HepG2 (cell line): ENCODE results near the gene ITK. TPM values are rescaled to one million over a fixed set of nuclear protein-coding genes. Genes with fewer than 3 reads are reported as not detected.
A peak's percentile ranks its signal among the peaks of the same experiment; 100 is the strongest.

ENCODE experiments used
- AGO1 ChIP-seq: fragments of 200-400 bp; formaldehyde crosslinking; IDR thresholded peaks from 2 replicates; pipeline ENCODE4 v1.6.1; 2017; ENCODE audit warnings: mild to moderate bottlenecking, low read depth, low read length, moderate library complexity; ENCODE audit not compliant: poor library complexity, severe bottlenecking
- ARNT ChIP-seq: fragments of 450-650 bp; IDR thresholded peaks from 2 replicates; pipeline ENCODE4 v1.6.1; 2017
- FOXK1 ChIP-seq: sonication (generic); formaldehyde crosslinking; IDR thresholded peaks from 2 replicates; pipeline ENCODE4 v1.4.0; 2020; ENCODE audit warnings: low read depth, missing genetic modification reagents, borderline replicate concordance
- NCOA1 ChIP-seq: sonication (generic); formaldehyde crosslinking; IDR thresholded peaks from 2 replicates; pipeline ENCODE4 v1.9.0; 2021; ENCODE audit warnings: missing genetic modification reagents
- PHF8 ChIP-seq: sonication (generic); formaldehyde crosslinking; IDR thresholded peaks from 2 replicates; pipeline ENCODE4 v1.5.0; 2020; ENCODE audit warnings: missing genetic modification reagents
- SNAPC2 ChIP-seq: sonication (generic); formaldehyde crosslinking; IDR thresholded peaks from 2 replicates; pipeline ENCODE4 v1.8.1; 2022; ENCODE audit warnings: mild to moderate bottlenecking, missing genetic modification reagents
- ZBED4 ChIP-seq: sonication (generic); formaldehyde crosslinking; IDR thresholded peaks from 2 replicates; pipeline ENCODE4 v1.4.0; 2020; ENCODE audit warnings: missing genetic modification reagents, borderline replicate concordance
- ZFP1 ChIP-seq: IDR thresholded peaks from 2 replicates; pipeline ENCODE4 v1.6.1; 2016
- ZFP36L1 ChIP-seq: sonication (generic); formaldehyde crosslinking; IDR thresholded peaks from 2 replicates; pipeline ENCODE4 v1.8.0; 2022; ENCODE audit warnings: mild to moderate bottlenecking, missing genetic modification reagents, moderate library complexity
- ZNF124 ChIP-seq: sonication (generic); formaldehyde crosslinking; IDR thresholded peaks from 2 replicates; pipeline ENCODE4 v1.4.0; 2020; ENCODE audit warnings: missing genetic modification reagents
- ZNF256 ChIP-seq: sonication (generic); formaldehyde crosslinking; conservative IDR thresholded peaks from 2 replicates; pipeline ENCODE4 v1.4.0; 2020; ENCODE audit warnings: missing genetic modification reagents
- ZNF496 ChIP-seq: sonication (generic); formaldehyde crosslinking; IDR thresholded peaks from 2 replicates; pipeline ENCODE4 v1.8.1; 2023; ENCODE audit warnings: mild to moderate bottlenecking, moderate library complexity, missing genetic modification reagents; ENCODE audit not compliant: insufficient replicate concordance
- ZNF691 ChIP-seq: sonication (generic); formaldehyde crosslinking; IDR thresholded peaks from 2 replicates; pipeline ENCODE4 v1.4.0; 2020; ENCODE audit warnings: missing genetic modification reagents, low read depth, mild to moderate bottlenecking, borderline replicate concordance
- polyA plus RNA-seq, 8 experiments: library from polyadenylated mRNA; depleted of rRNA in 3 of 8; stranded (reverse) in 7 of 8; unstranded in 1 of 8; fragments of >200 nt; fragmentation: Illumina TruSeq in 4 of 8; extraction: Trizol in 4 of 8; gene quantifications; 2 replicates each; pipeline versions ENCODE4 v1.2.1 to v1.2.3, GENCODE V29; 2011 to 2016; ENCODE audit warnings: low read depth in 4 of 8, missing spikeins in 1 of 8, mixed read lengths in 1 of 8; ENCODE audit not compliant: insufficient read depth in 1 of 8
- total RNA-seq, 5 experiments: library from RNA; depleted of rRNA; stranded (reverse); fragments of >200 nt; fragmentation: Illumina TruSeq; extraction: Trizol; gene quantifications; 2 replicates each; pipeline ENCODE4 v1.2.3, GENCODE V29; 2016; ENCODE audit warnings: low read depth in 1 of 5
- TF ChIP-seq, protein P1 (sequence below): sonication (generic); formaldehyde crosslinking; IDR thresholded peaks from 2 replicates; pipeline ENCODE4 v1.4.0; 2020; ENCODE audit warnings: missing genetic modification reagents, borderline replicate concordance
- TF ChIP-seq, protein P2 (sequence below): sonication (generic); formaldehyde crosslinking; IDR thresholded peaks from 2 replicates; pipeline ENCODE4 v1.4.0; 2020; ENCODE audit warnings: missing genetic modification reagents

ITK gene
- total and polyA plus RNA-seq, 2 of the 13 experiments (the other 11 are each of a cell fraction or from before 2014, with no cell fraction given): 0.01 TPM; not detected in 1

DNA sequence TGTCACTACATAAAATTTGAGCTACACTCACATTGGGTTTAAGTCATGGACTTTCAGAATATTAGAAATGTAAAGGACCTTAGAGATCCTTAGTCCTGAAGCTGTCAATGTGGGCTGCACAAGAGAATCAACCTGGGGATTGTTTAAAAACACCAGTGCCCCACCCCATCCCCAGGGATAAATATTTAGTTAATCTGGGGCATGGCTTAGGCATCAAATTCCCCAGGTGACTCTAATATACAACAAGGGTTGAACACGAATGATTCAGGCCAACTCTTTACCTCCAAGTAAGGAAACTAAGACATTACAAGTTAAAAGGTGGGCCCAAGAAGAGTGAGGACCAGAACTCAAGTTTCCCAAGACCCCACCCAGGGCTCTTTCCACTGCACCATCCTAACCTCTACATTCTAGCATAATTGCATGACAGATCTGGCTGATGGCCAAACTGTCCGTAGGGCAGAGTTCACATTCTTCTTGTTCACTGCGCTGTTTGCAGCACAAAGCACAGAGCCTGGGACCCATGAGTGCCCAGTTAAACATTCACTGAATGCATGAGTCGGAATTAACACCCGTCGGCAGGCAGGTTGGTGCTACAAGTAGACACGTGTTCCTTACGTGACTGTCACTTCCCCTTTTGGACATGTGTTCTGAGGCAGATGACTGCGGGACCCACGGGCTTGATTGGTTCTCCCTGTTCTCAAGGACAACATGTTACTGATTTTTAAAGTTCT is 110.5 kb downstream of the ITK start (continued):
- TF ChIP-seq NCOA1 (CRISPR knock-in tag) (no peak), SNAPC2 (CRISPR knock-in tag) (peak; percentile 93), ARNT (no peak), ZNF496 (CRISPR knock-in tag) (no peak), ZNF124 (CRISPR knock-in tag) (peak; percentile 84; the same call in 1 of the 2 replicates), PHF8 (0 out of 2 replicates have a peak, but pooled peaks have one; percentile 26), ZNF691 (peak; percentile 83; the same call in 1 of the 2 replicates), ZBED4 (CRISPR knock-in tag) (peak; percentile 63; the same call in 1 of the 2 replicates), ZFP36L1 (peak; percentile 92; the same call in 1 of the 2 replicates), ZFP1 (peak; percentile 94), FOXK1 (CRISPR knock-in tag) (peak; percentile 91; the same call in 1 of the 2 replicates), AGO1 (no peak), ZNF256 (CRISPR knock-in tag) (no peak)
- TF ChIP-seq, protein P1, sequence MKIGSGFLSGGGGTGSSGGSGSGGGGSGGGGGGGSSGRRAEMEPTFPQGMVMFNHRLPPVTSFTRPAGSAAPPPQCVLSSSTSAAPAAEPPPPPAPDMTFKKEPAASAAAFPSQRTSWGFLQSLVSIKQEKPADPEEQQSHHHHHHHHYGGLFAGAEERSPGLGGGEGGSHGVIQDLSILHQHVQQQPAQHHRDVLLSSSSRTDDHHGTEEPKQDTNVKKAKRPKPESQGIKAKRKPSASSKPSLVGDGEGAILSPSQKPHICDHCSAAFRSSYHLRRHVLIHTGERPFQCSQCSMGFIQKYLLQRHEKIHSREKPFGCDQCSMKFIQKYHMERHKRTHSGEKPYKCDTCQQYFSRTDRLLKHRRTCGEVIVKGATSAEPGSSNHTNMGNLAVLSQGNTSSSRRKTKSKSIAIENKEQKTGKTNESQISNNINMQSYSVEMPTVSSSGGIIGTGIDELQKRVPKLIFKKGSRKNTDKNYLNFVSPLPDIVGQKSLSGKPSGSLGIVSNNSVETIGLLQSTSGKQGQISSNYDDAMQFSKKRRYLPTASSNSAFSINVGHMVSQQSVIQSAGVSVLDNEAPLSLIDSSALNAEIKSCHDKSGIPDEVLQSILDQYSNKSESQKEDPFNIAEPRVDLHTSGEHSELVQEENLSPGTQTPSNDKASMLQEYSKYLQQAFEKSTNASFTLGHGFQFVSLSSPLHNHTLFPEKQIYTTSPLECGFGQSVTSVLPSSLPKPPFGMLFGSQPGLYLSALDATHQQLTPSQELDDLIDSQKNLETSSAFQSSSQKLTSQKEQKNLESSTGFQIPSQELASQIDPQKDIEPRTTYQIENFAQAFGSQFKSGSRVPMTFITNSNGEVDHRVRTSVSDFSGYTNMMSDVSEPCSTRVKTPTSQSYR: peak; percentile 30; the same call in 1 of the 2 replicates
- TF ChIP-seq, protein P2, sequence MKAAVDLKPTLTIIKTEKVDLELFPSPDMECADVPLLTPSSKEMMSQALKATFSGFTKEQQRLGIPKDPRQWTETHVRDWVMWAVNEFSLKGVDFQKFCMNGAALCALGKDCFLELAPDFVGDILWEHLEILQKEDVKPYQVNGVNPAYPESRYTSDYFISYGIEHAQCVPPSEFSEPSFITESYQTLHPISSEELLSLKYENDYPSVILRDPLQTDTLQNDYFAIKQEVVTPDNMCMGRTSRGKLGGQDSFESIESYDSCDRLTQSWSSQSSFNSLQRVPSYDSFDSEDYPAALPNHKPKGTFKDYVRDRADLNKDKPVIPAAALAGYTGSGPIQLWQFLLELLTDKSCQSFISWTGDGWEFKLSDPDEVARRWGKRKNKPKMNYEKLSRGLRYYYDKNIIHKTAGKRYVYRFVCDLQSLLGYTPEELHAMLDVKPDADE (CRISPR knock-in tag): no peak
